ENCODE data around the gene ELAC2.
A peak's percentile ranks its signal among the peaks of the same experiment; 100 is the strongest.

The ELAC2 gene

GRCh38 chr17:13017655-13018459 is at the start of gene ELAC2:
Gene ELAC2, minus strand, starts transcription at chr17:13018027. Its CDS starts 80 bp downstream, at chr17:13017947.
- Histone ChIP-seq H3K9me3 (ENCODE audit: insufficient read depth, low read length) (no peaks in the 10 kb centered on the region), H3K4me1 (ENCODE audit: insufficient read depth, insufficient read length) (no peaks in the 10 kb centered on the region), H3K36me3 (ENCODE audit: insufficient read depth, insufficient read length, low read length) (peaks cover 40% of the 10 kb centered on the region), H3K4me3 (ENCODE audit: insufficient read length, low read depth) (peak within 1 kb of the TSS; percentile 91), H3K9ac (ENCODE audit: insufficient read length, low read depth) (peak within 1 kb of the TSS; percentile 93), H3K27me3 (ENCODE audit: insufficient read depth, insufficient read length) (no peaks in the 10 kb centered on the region)
- peak; percentile 89 for DNase-seq (ENCODE audit: low read depth, low spot score)
- TF ChIP-seq ZNF274 (IDR thresholded peaks at IDR 0.05; ENCODE audit: low read depth, low read length), result no peak

GRCh38 chr17:13065032-13065431 is 47.2 kb upstream of the ELAC2 start:
- TF ChIP-seq SUZ12 (IDR thresholded peaks at IDR 0.05; ENCODE audit: extremely low read depth, insufficient read depth, insufficient read length) (no peak), ZNF274 (IDR thresholded peaks at IDR 0.05; ENCODE audit: low read depth, low read length) (no peak), YY1 (IDR thresholded peaks at IDR 0.05; ENCODE audit: insufficient read depth, insufficient read length) (no peak)
- Histone ChIP-seq H3K4me3 (ENCODE audit: insufficient read length, low read depth) (no peak overlapping the region), H3K4me1 (ENCODE audit: insufficient read depth, insufficient read length) (no peaks in the 10 kb centered on the region), H3K36me3 (ENCODE audit: insufficient read depth, insufficient read length, low read length) (no peaks in the 10 kb centered on the region), H3K27me3 (ENCODE audit: insufficient read depth, insufficient read length) (no peaks in the 10 kb centered on the region), H3K9me3 (ENCODE audit: insufficient read depth, low read length) (peaks cover 10% of the 10 kb centered on the region; the same call in 1 of the 2 replicates), H3K9ac (ENCODE audit: insufficient read length, low read depth) (no peak overlapping the region)
- no peak for DNase-seq (ENCODE audit: low read depth, low spot score)

- Histone ChIP-seq H3K9me3 (ENCODE audit: insufficient read depth, low read length) (no peaks in the 10 kb centered on the region), H3K4me3 (ENCODE audit: insufficient read length, low read depth) (no peak overlapping the region), H3K4me1 (ENCODE audit: insufficient read depth, insufficient read length) (no peaks in the 10 kb centered on the region), H3K36me3 (ENCODE audit: insufficient read depth, insufficient read length, low read length) (no peaks in the 10 kb centered on the region), H3K9ac (ENCODE audit: insufficient read length, low read depth) (no peak overlapping the region), H3K27me3 (ENCODE audit: insufficient read depth, insufficient read length) (no peaks in the 10 kb centered on the region)
- no peak for DNase-seq (ENCODE audit: low read depth, low spot score)
- TF ChIP-seq YY1 (IDR thresholded peaks at IDR 0.05; ENCODE audit: insufficient read depth, insufficient read length) (no peak), SUZ12 (IDR thresholded peaks at IDR 0.05; ENCODE audit: extremely low read depth, insufficient read depth, insufficient read length) (no peak), ZNF274 (IDR thresholded peaks at IDR 0.05; ENCODE audit: low read depth, low read length) (no peak)
Observed at GRCh38 chr17:13055131-13055530, 37.3 kb upstream of the ELAC2 start.

GRCh38 chr17:13054666-13055065 is 36.8 kb upstream of the ELAC2 start:
- H3K9ac ChIP-seq (ENCODE audit: insufficient read length, low read depth), result no peak overlapping the region

GRCh38 chr17:13051915-13052314 is 34.1 kb upstream of the ELAC2 start:
- H3K9ac ChIP-seq (ENCODE audit: insufficient read length, low read depth), result no peak overlapping the region
- no peaks in the 10 kb centered on the region for H3K27me3 ChIP-seq (ENCODE audit: insufficient read depth, insufficient read length)
- H3K4me1 ChIP-seq (ENCODE audit: insufficient read depth, insufficient read length), result no peaks in the 10 kb centered on the region
- DNase-seq (ENCODE audit: low read depth, low spot score), result no peak
- H3K4me3 ChIP-seq (ENCODE audit: insufficient read length, low read depth), result no peak overlapping the region
- no peak for TF ChIP-seq YY1 (IDR thresholded peaks at IDR 0.05; ENCODE audit: insufficient read depth, insufficient read length)
- TF ChIP-seq ZNF274 (IDR thresholded peaks at IDR 0.05; ENCODE audit: low read depth, low read length), result no peak
- no peak for TF ChIP-seq SUZ12 (IDR thresholded peaks at IDR 0.05; ENCODE audit: extremely low read depth, insufficient read depth, insufficient read length)
- H3K36me3 ChIP-seq (ENCODE audit: insufficient read depth, insufficient read length, low read length), result no peaks in the 10 kb centered on the region
- no peaks in the 10 kb centered on the region for H3K9me3 ChIP-seq (ENCODE audit: insufficient read depth, low read length)

More at GRCh38 chr17:13054666-13055065, 36.8 kb upstream of the ELAC2 start:
- Histone ChIP-seq H3K9me3 (ENCODE audit: insufficient read depth, low read length) (no peaks in the 10 kb centered on the region), H3K36me3 (ENCODE audit: insufficient read depth, insufficient read length, low read length) (no peaks in the 10 kb centered on the region), H3K4me3 (ENCODE audit: insufficient read length, low read depth) (no peak overlapping the region), H3K4me1 (ENCODE audit: insufficient read depth, insufficient read length) (no peaks in the 10 kb centered on the region), H3K27me3 (ENCODE audit: insufficient read depth, insufficient read length) (no peaks in the 10 kb centered on the region)
- TF ChIP-seq YY1 (IDR thresholded peaks at IDR 0.05; ENCODE audit: insufficient read depth, insufficient read length) (no peak), SUZ12 (IDR thresholded peaks at IDR 0.05; ENCODE audit: extremely low read depth, insufficient read depth, insufficient read length) (no peak), ZNF274 (IDR thresholded peaks at IDR 0.05; ENCODE audit: low read depth, low read length) (no peak)
- no peak for DNase-seq (ENCODE audit: low read depth, low spot score)

GRCh38 chr17:13047011-13047606 is 29.3 kb upstream of the ELAC2 start:
- H3K4me3 ChIP-seq (ENCODE audit: insufficient read length, low read depth), result no peak overlapping the region
- H3K27me3 ChIP-seq (ENCODE audit: insufficient read depth, insufficient read length), result no peaks in the 10 kb centered on the region
- TF ChIP-seq SUZ12 (IDR thresholded peaks at IDR 0.05; ENCODE audit: extremely low read depth, insufficient read depth, insufficient read length) (no peak), ZNF274 (IDR thresholded peaks at IDR 0.05; ENCODE audit: low read depth, low read length) (no peak), YY1 (IDR thresholded peaks at IDR 0.05; ENCODE audit: insufficient read depth, insufficient read length) (no peak)
- DNase-seq (ENCODE audit: low read depth, low spot score), result no peak
- H3K36me3 ChIP-seq (ENCODE audit: insufficient read depth, insufficient read length, low read length), result no peaks in the 10 kb centered on the region
- H3K9ac ChIP-seq (ENCODE audit: insufficient read length, low read depth), result no peak overlapping the region
- no peaks in the 10 kb centered on the region for H3K9me3 ChIP-seq (ENCODE audit: insufficient read depth, low read length)
- H3K4me1 ChIP-seq (ENCODE audit: insufficient read depth, insufficient read length), result no peaks in the 10 kb centered on the region

GRCh38 chr17:13046361-13046760 is 28.5 kb upstream of the ELAC2 start:
- H3K27me3 ChIP-seq (ENCODE audit: insufficient read depth, insufficient read length), result no peaks in the 10 kb centered on the region
- TF ChIP-seq SUZ12 (IDR thresholded peaks at IDR 0.05; ENCODE audit: extremely low read depth, insufficient read depth, insufficient read length) (no peak), ZNF274 (IDR thresholded peaks at IDR 0.05; ENCODE audit: low read depth, low read length) (no peak), YY1 (IDR thresholded peaks at IDR 0.05; ENCODE audit: insufficient read depth, insufficient read length) (no peak)
- no peaks in the 10 kb centered on the region for H3K36me3 ChIP-seq (ENCODE audit: insufficient read depth, insufficient read length, low read length)
- no peak overlapping the region for H3K4me3 ChIP-seq (ENCODE audit: insufficient read length, low read depth)
- H3K9me3 ChIP-seq (ENCODE audit: insufficient read depth, low read length), result no peaks in the 10 kb centered on the region
- DNase-seq (ENCODE audit: low read depth, low spot score), result no peak
- H3K9ac ChIP-seq (ENCODE audit: insufficient read length, low read depth), result no peak overlapping the region
- no peaks in the 10 kb centered on the region for H3K4me1 ChIP-seq (ENCODE audit: insufficient read depth, insufficient read length)

All from NT2/D1 (cell line).